Heart left ventricle (tissue), 13 donors: Measurements from ENCODE around the gene ARHGAP18.

ENCODE experiments used
- POLR2A ChIP-seq, 2 donors: fragments of 450-650 bp; IDR thresholded peaks; one replicate each; pipeline ENCODE4 v1.6.1; 2017; ENCODE audit warnings: antibody characterized with exemption in 2 of 2, mild to moderate bottlenecking in 2 of 2, moderate library complexity in 2 of 2
- TF ChIP-seq, protein P1 (sequence below), 12 donors: fragments of 200-600 bp; sonication (generic) in 4 of 12; IDR thresholded peaks; one replicate each; pipeline versions ENCODE4 v1.5.0 to v1.8.0; 2018 to 2022; ENCODE audit warnings: antibody characterized with exemption in 12 of 12, mild to moderate bottlenecking in 5 of 12
- donor health status: ischemic (EF 13 %, LVEDD 7.1; RV severe dilation, severe dysfunction).
- donor health status: DM: no; HTN: yes; CAD: no.
- donor health status: DM: no; HTN: no; CAD: no.
- donor health status: ischemic (EF 25% LVEDD 6.9; RV normal size, moderate dysfunction).
- donor health status: ischemic (EF 25% LVEDD 5.7; RV mildly dilated, moderate dysfunction).
- donor health status: ischemic (EF 35%, LVEDD 5.7; RV mildly dilated, moderate dysfunction).
- donor health status: nonischemic (EF 11% LVEDD 7.7; RV severe dilation, severe dysfunction).
- donor health status: DM: yes; HTN: yes; CAD: no.
- donor health status: PGD.
- donor health status: ischemic (EF 29% LVEDD 5.4; RV normal size, mild dysfunction).
- donor health status: nonischemic (EF 23%, LVEDD 6.1; RV moderate dilation, normal function).

DNA sequence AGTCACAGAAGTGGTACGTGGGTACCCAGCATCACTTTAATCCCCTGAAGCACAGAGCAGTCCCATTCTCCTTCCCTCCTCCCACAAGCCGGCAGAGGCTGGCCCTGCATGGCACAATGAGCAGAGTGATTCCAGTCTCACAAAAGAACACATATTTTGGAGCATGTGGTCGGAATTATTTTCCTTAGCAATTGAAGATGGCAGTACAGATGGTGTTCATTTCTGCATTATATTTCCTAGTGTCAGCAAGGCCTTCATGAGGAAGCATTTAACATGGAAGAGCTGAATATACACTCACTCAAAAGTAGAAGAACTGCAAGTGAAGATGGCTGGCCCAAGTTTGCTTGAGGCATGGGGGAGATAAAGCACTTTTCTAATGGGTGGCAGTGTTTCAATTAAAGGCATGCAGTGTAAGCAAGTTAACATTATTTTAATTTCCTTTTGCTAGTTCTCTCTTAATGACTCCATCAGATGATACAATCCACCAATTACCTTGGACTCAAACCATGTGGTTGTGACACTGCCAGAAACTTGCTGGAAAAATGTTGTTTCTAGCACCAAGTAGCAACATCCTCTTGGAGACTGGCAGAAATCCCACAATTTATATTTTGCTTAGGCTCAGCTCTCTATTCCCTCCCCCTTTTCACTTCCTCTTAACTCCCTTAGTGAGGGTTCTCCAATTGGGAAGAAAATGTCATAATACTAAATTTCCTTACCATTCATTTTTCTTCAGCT lies 74.4 kb downstream of the ARHGAP18 start:
- TF ChIP-seq, protein P1, sequence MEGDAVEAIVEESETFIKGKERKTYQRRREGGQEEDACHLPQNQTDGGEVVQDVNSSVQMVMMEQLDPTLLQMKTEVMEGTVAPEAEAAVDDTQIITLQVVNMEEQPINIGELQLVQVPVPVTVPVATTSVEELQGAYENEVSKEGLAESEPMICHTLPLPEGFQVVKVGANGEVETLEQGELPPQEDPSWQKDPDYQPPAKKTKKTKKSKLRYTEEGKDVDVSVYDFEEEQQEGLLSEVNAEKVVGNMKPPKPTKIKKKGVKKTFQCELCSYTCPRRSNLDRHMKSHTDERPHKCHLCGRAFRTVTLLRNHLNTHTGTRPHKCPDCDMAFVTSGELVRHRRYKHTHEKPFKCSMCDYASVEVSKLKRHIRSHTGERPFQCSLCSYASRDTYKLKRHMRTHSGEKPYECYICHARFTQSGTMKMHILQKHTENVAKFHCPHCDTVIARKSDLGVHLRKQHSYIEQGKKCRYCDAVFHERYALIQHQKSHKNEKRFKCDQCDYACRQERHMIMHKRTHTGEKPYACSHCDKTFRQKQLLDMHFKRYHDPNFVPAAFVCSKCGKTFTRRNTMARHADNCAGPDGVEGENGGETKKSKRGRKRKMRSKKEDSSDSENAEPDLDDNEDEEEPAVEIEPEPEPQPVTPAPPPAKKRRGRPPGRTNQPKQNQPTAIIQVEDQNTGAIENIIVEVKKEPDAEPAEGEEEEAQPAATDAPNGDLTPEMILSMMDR (IDR thresholded peaks at IDR 0.05): no peak
- TF ChIP-seq POLR2A (IDR thresholded peaks at IDR 0.05): no peak
